Measurements from ENCODE around the gene ADAMTS2. TPM values are rescaled to one million over a fixed set of nuclear protein-coding genes. Genes with fewer than 3 reads are reported as not detected.

Gene ADAMTS2
- total RNA-seq, 5 donors from 2014 or later (not counting 1 experiment from before 2014, with no cell fraction given): 0.09 to 0.23 TPM; not detected in 3

DNA sequence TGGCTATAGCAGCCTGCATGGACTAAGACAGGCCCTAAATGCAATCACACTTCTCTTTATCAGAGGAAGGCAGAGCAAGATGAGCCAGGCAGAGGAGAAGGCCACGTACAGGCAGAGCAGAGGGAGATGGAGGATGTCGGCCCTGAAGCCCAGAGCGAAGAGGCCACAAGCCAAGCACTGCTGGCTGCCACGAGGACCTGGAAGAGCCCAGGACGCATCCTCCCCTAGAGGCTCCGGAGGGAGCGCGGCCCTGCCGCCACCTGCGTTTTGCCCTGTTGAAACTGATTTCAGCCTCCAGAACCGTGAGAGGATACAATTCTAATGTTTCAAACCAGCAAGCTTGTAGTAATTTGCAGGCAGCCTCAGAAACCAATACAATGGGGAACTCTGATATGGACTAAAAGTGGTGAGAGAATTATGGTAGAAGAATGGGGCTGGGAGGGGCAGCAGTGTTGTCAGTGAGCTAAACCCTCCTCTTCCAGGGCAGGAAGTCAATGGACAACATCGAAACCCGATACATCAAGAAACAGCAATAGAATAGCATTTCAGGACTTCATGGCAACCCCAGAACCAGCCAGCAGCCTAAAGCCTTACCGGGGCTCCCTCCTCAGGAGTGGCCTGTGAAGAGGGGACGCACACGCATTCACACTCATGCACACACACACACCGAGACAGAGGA is 32.6 kb downstream of the ADAMTS2 start:
- H3K9me3 ChIP-seq: no peaks in the 10 kb centered on the region
- peaks cover 0 to under 1% (median 0%) of the 10 kb centered on the region in 3 donors for H3K9me3 Mint-ChIP-seq
- no peak overlapping the region for H3K4me3 Mint-ChIP-seq
- ATAC-seq (replicated peaks in 1 of 4) (no peak), DNase-seq (no peak)
- H3K4me1 ChIP-seq (ENCODE audit: control insufficient read depth in 1 of 2, extremely low read depth in 1 of 2, insufficient read depth in 2 of 2, low read length in 2 of 2): no peaks in the 10 kb centered on the region
- 97% methylated on average over 13 of the region's 17 CpGs for WGBS (ENCODE audit: insufficient coverage)
- no peak overlapping the region for H3K4me3 ChIP-seq (ENCODE audit: control insufficient read depth in 1 of 2, extremely low read depth in 1 of 2, low read length in 1 of 2)
- CTCF ChIA-PET: no interaction called here
- peaks cover 0 to 28% of the 10 kb centered on the region in 2 experiments for H3K27me3 ChIP-seq (replicated peaks in 1 of 2; ENCODE audit: control insufficient read depth in 2 of 2, extremely low read depth in 1 of 2, insufficient read depth in 2 of 2, low read length in 1 of 2)
- H3K36me3 Mint-ChIP-seq: no peaks in the 10 kb centered on the region
- H3K27ac Mint-ChIP-seq: no peak overlapping the region
- H3K27ac ChIP-seq (ENCODE audit: low read length): no peak overlapping the region
- peaks cover 0 to 4% of the 10 kb centered on the region in 2 donors for H3K27me3 Mint-ChIP-seq
- POLR2A ChIA-PET: no interaction called here
- no peaks in the 10 kb centered on the region for H3K4me1 Mint-ChIP-seq
- no peaks in the 10 kb centered on the region for H3K36me3 ChIP-seq (ENCODE audit: control insufficient read depth in 2 of 2, extremely low read depth in 1 of 2, insufficient read depth in 1 of 2, low read length in 1 of 2)

DNA sequence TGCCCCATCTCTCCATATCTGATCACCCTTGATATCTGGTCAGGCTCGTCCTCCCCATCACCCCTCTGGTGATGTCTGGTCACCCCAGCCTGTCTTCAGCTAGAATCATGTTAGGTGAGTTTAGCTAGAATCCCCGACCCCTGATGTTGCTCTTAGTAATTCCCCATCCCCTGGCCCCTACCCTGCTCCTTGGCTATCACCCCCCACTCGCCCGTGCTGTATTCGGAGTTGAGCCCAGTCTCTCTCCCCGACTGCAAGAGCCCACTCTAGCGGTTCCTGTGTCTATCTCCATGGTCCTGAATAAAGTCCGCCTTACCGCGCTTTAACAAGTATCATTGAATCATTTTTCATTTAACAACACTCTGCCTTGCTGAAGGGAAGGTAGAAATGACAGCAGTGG is 33.7 kb downstream of the ADAMTS2 start:
- H3K27ac ChIP-seq (ENCODE audit: low read length): no peak overlapping the region
- Mint-ChIP-seq H3K4me3 (no peak overlapping the region), H3K4me1 (no peaks in the 10 kb centered on the region), H3K27me3 (peaks cover 0 to 4% of the 10 kb centered on the region in 2 donors), H3K27ac (no peak overlapping the region), H3K9me3 (peaks cover 0 to 3% (median 0%) of the 10 kb centered on the region in 3 donors), H3K36me3 (no peaks in the 10 kb centered on the region)
- H3K4me1 ChIP-seq (ENCODE audit: control insufficient read depth in 1 of 2, extremely low read depth in 1 of 2, insufficient read depth in 2 of 2, low read length in 2 of 2): no peaks in the 10 kb centered on the region
- 78% methylated on average over 6 of the region's 10 CpGs for WGBS (ENCODE audit: insufficient coverage)
- ATAC-seq (replicated peaks in 1 of 4) (no peak), DNase-seq (no peak)
- peaks cover 0 to 23% of the 10 kb centered on the region in 2 experiments for H3K27me3 ChIP-seq (replicated peaks in 1 of 2; ENCODE audit: control insufficient read depth in 2 of 2, extremely low read depth in 1 of 2, insufficient read depth in 2 of 2, low read length in 1 of 2)
- no peaks in the 10 kb centered on the region for H3K36me3 ChIP-seq (ENCODE audit: control insufficient read depth in 2 of 2, extremely low read depth in 1 of 2, insufficient read depth in 1 of 2, low read length in 1 of 2)
- H3K4me3 ChIP-seq (ENCODE audit: control insufficient read depth in 1 of 2, extremely low read depth in 1 of 2, low read length in 1 of 2): no peak overlapping the region
- CTCF ChIA-PET: no interaction called here
- POLR2A ChIA-PET: no interaction called here
- H3K9me3 ChIP-seq: no peaks in the 10 kb centered on the region

DNA sequence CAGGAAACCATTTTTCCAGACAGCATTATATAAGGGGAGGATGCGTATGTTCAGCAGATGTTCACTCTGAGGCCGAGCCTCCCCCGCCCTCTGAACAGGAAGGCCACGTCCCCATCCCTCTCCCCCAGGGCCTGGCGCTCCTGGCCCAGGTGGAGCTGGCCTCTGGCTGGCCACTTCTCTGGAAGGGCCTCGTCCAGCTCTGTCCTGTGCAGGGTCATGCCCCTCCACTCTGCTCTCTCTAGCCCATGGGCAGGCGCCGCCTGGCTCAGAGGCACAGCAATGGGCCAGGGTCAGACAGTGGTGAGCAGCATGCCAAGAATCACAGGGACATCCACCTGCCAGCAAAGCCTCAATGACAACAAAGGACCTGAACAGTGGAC is 34.2 kb downstream of the ADAMTS2 start:
- CTCF ChIA-PET: no interaction called here
- no peaks in the 10 kb centered on the region for H3K9me3 ChIP-seq
- 47% methylated on average over 7 of the region's 8 CpGs for WGBS (ENCODE audit: insufficient coverage)
- H3K4me1 Mint-ChIP-seq: no peaks in the 10 kb centered on the region
- ATAC-seq (replicated peaks in 1 of 4) (no peak), DNase-seq (no peak)
- H3K27me3 Mint-ChIP-seq: peaks cover 0 to 4% of the 10 kb centered on the region in 2 donors
- POLR2A ChIA-PET: no interaction called here
- H3K4me3 Mint-ChIP-seq: no peak overlapping the region
- H3K27me3 ChIP-seq (replicated peaks in 1 of 2; ENCODE audit: control insufficient read depth in 2 of 2, extremely low read depth in 1 of 2, insufficient read depth in 2 of 2, low read length in 1 of 2): peaks cover 0 to 19% of the 10 kb centered on the region in 2 experiments
- H3K4me3 ChIP-seq (ENCODE audit: control insufficient read depth in 1 of 2, extremely low read depth in 1 of 2, low read length in 1 of 2): no peak overlapping the region
- no peaks in the 10 kb centered on the region for H3K36me3 ChIP-seq (ENCODE audit: control insufficient read depth in 2 of 2, extremely low read depth in 1 of 2, insufficient read depth in 1 of 2, low read length in 1 of 2)
- no peak overlapping the region for H3K27ac Mint-ChIP-seq
- no peaks in the 10 kb centered on the region for H3K36me3 Mint-ChIP-seq
- H3K9me3 Mint-ChIP-seq: peaks cover 0 to 5% (median 1%) of the 10 kb centered on the region in 3 donors
- no peaks in the 10 kb centered on the region for H3K4me1 ChIP-seq (ENCODE audit: control insufficient read depth in 1 of 2, extremely low read depth in 1 of 2, insufficient read depth in 2 of 2, low read length in 2 of 2)
- H3K27ac ChIP-seq (ENCODE audit: low read length): no peak overlapping the region

DNA sequence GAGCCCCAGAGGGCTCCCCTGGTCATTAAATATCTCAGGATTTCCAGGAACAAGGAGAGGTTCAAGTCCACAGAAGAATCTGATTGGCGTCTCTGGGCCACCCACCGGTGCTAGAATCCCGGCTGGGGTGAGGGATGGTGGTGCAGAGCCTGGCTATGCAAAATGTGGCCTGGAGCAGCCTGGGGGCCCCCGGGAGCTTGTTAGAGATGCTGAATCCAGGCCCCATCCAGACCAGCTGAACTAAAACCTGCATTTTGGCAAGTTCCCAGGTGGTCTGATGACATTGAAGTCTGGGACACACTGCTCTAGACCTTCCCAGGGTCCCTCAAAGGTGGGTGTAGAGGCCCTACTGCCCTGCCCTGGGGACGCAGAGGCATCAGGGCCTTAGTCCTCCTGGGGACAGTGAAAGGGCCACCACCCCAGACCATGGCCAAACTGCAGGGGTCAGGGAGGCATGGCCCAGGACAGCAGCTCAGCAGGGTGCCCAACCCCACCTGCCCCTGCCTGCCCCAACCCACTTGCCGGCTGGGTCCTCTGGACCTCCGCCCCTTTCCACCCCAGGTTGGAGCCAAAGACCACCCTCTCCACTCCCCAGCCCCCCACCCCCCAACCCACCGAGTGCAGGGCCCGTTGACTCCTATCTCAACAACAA is 34.7 kb downstream of the ADAMTS2 start:
- H3K27ac Mint-ChIP-seq: no peak overlapping the region
- Histone ChIP-seq H3K4me3 (ENCODE audit: control insufficient read depth in 1 of 2, extremely low read depth in 1 of 2, low read length in 1 of 2) (no peak overlapping the region), H3K9me3 (no peaks in the 10 kb centered on the region), H3K27ac (ENCODE audit: low read length) (no peak overlapping the region), H3K4me1 (ENCODE audit: control insufficient read depth in 1 of 2, extremely low read depth in 1 of 2, insufficient read depth in 2 of 2, low read length in 2 of 2) (no peaks in the 10 kb centered on the region), H3K36me3 (ENCODE audit: control insufficient read depth in 2 of 2, extremely low read depth in 1 of 2, insufficient read depth in 1 of 2, low read length in 1 of 2) (no peaks in the 10 kb centered on the region), H3K27me3 (replicated peaks in 1 of 2; ENCODE audit: control insufficient read depth in 2 of 2, extremely low read depth in 1 of 2, insufficient read depth in 2 of 2, low read length in 1 of 2) (peaks cover 0 to 16% of the 10 kb centered on the region in 2 experiments)
- H3K4me3 Mint-ChIP-seq: no peak overlapping the region
- 80% methylated on average over 7 of the region's 9 CpGs for WGBS (ENCODE audit: insufficient coverage)
- H3K27me3 Mint-ChIP-seq: peaks cover 0 to 4% of the 10 kb centered on the region in 2 donors
- CTCF ChIA-PET: no interaction called here
- POLR2A ChIA-PET: no interaction called here
- peaks cover 0 to 6% (median 2%) of the 10 kb centered on the region in 3 donors for H3K9me3 Mint-ChIP-seq
- no peaks in the 10 kb centered on the region for H3K4me1 Mint-ChIP-seq
- ATAC-seq (replicated peaks in 1 of 4) (no peak), DNase-seq (no peak)
- no peaks in the 10 kb centered on the region for H3K36me3 Mint-ChIP-seq

DNA sequence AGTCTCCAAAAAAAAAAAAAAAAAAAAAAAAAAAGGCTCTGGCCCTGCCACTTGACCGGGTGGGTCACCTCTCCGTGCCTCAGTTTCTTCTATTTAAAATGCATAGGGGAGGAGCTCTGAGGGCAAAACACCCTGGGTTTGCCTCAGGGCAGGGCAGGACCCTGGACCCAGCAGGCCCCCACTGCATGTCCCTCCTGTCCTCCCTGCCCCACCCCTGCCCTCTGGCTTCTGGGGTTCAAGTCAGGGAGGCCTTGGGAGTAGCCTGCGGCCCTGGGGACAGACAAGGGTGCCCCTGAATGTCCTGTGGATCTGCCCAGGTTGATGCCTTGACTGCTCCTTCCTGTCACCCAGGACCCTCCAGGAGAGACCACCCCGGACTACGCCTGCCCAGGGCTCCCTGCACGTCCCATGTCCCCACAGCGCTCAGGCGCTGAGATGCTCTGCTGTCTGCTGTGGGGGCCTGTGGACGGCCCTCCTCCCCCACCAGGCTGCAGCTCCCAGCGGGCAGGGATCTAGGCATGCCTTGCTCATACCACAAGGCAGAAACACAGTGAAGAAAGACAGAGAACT is 35.4 kb downstream of the ADAMTS2 start:
- H3K27ac ChIP-seq (ENCODE audit: low read length): no peak overlapping the region
- DNase-seq (no peak), ATAC-seq (replicated peaks in 1 of 4) (no peak)
- no peak overlapping the region for H3K4me3 ChIP-seq (ENCODE audit: control insufficient read depth in 1 of 2, extremely low read depth in 1 of 2, low read length in 1 of 2)
- peaks cover 7 to 13% (median 10%) of the 10 kb centered on the region in 3 donors for H3K9me3 Mint-ChIP-seq
- CTCF ChIA-PET: no interaction called here
- WGBS (ENCODE audit: insufficient coverage): 92% methylated on average over 10 of the region's 10 CpGs
- H3K36me3 ChIP-seq (ENCODE audit: control insufficient read depth in 2 of 2, extremely low read depth in 1 of 2, insufficient read depth in 1 of 2, low read length in 1 of 2): no peaks in the 10 kb centered on the region
- H3K9me3 ChIP-seq: no peaks in the 10 kb centered on the region
- POLR2A ChIA-PET: no interaction called here
- peaks cover 0 to 4% of the 10 kb centered on the region in 2 donors for H3K27me3 Mint-ChIP-seq
- H3K4me1 ChIP-seq (ENCODE audit: control insufficient read depth in 1 of 2, extremely low read depth in 1 of 2, insufficient read depth in 2 of 2, low read length in 2 of 2): no peaks in the 10 kb centered on the region
- no peak overlapping the region for H3K4me3 Mint-ChIP-seq
- no peaks in the 10 kb centered on the region for H3K4me1 Mint-ChIP-seq
- H3K36me3 Mint-ChIP-seq: no peaks in the 10 kb centered on the region
- H3K27ac Mint-ChIP-seq: no peak overlapping the region
- peaks cover 0 to 12% of the 10 kb centered on the region in 2 experiments for H3K27me3 ChIP-seq (replicated peaks in 1 of 2; ENCODE audit: control insufficient read depth in 2 of 2, extremely low read depth in 1 of 2, insufficient read depth in 2 of 2, low read length in 1 of 2)

DNA sequence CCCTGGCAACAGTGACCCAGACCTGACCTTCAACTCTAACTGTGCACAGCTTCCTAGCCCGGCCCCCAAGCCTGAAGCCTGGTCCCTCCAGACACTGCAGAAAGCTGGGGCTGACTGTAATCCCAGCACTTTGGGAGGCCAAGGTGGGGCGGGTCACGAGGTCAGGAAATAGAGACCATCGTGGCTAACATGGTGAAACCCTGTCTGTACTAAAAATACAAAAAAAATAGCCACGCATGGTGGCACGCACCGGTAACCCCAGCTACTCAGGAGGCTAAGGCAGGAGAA is 35.9 kb downstream of the ADAMTS2 start:
- H3K36me3 Mint-ChIP-seq: no peaks in the 10 kb centered on the region
- H3K9me3 ChIP-seq: no peaks in the 10 kb centered on the region
- H3K4me3 Mint-ChIP-seq: no peak overlapping the region
- no peaks in the 10 kb centered on the region for H3K4me1 Mint-ChIP-seq
- no peak overlapping the region for H3K27ac ChIP-seq (ENCODE audit: low read length)
- no peak overlapping the region for H3K27ac Mint-ChIP-seq
- H3K27me3 Mint-ChIP-seq: no peaks in the 10 kb centered on the region
- CTCF ChIA-PET: no interaction called here
- 60% methylated on average over 1 of the region's 7 CpGs for WGBS (ENCODE audit: insufficient coverage)
- ATAC-seq (replicated peaks in 1 of 4) (no peak), DNase-seq (no peak)
- no peaks in the 10 kb centered on the region for H3K36me3 ChIP-seq (ENCODE audit: control insufficient read depth in 2 of 2, extremely low read depth in 1 of 2, insufficient read depth in 1 of 2, low read length in 1 of 2)
- H3K27me3 ChIP-seq (replicated peaks in 1 of 2; ENCODE audit: control insufficient read depth in 2 of 2, extremely low read depth in 1 of 2, insufficient read depth in 2 of 2, low read length in 1 of 2): peaks cover 0 to 11% of the 10 kb centered on the region in 2 experiments
- POLR2A ChIA-PET: no interaction called here
- H3K4me3 ChIP-seq (ENCODE audit: control insufficient read depth in 1 of 2, extremely low read depth in 1 of 2, low read length in 1 of 2): no peak overlapping the region
- H3K9me3 Mint-ChIP-seq: peaks cover 12 to 16% (median 14%) of the 10 kb centered on the region in 3 donors
- H3K4me1 ChIP-seq (ENCODE audit: control insufficient read depth in 1 of 2, extremely low read depth in 1 of 2, insufficient read depth in 2 of 2, low read length in 2 of 2): no peaks in the 10 kb centered on the region

All from T-cell (primary cell).